ENCODE measurements around the gene ALDOB. TPM values are rescaled to one million over a fixed set of nuclear protein-coding genes. Genes with fewer than 3 reads are reported as not detected.
A peak's percentile ranks its signal among the peaks of the same experiment; 100 is the strongest.

The ALDOB gene
- total RNA-seq (2016; rRNA removed; fragmentation: Illumina TruSeq; extraction: Trizol) (0.97 and 1.1 TPM in 2 replicates), polyA plus RNA-seq (2011; rRNA removed) (0.29 and 0.84 TPM in 2 replicates), polyA minus RNA-seq (2011; rRNA and poly(A)+ RNA removed; ENCODE audit: low replicate concordance) (0.78 TPM in 1 of 2 replicates, not detected in the other), Bru-seq, nascent RNA (percentile 21 among the genes with signal in this experiment), BruChase-seq, experiment 1, labeled RNA remaining after a 6-hour chase (percentile 10 among the genes with signal in this experiment), BruChase-seq, experiment 2, labeled RNA remaining after a 2-hour chase (percentile 6 among the genes with signal in this experiment)
- 0.26 and 0.91 TPM in 2 replicates for total RNA-seq (2016; cell fraction: cytosol; rRNA removed; fragmentation: Illumina TruSeq; extraction: Trizol; ENCODE audit: low read depth)
- total RNA-seq (2016; cell fraction: insoluble cytoplasmic fraction; rRNA removed; fragmentation: Illumina TruSeq; extraction: Trizol): 0.48 and 0.97 TPM in 2 replicates
- 0.86 and 0.90 TPM in 2 replicates for total RNA-seq (2016; cell fraction: membrane; rRNA removed; fragmentation: Illumina TruSeq; extraction: Trizol)
- 0.34 and 0.56 TPM in 2 replicates for total RNA-seq (2016; cell fraction: nucleus; rRNA removed; fragmentation: Illumina TruSeq; extraction: Trizol)
- 0.74 and 0.91 TPM in 2 replicates for polyA plus RNA-seq (2011; cell fraction: cytosol; rRNA removed)
- 0.39 and 0.48 TPM in 2 replicates for polyA plus RNA-seq (2011; cell fraction: nucleus; rRNA removed)
- 2.4 TPM in 2 replicates for polyA plus RNA-seq (2012)
- polyA plus RNA-seq (2016; cell fraction: cytosol; fragmentation: Illumina TruSeq; extraction: Trizol; ENCODE audit: low read depth): 0.50 and 0.58 TPM in 2 replicates
- 0.89 and 1.8 TPM in 2 replicates for polyA plus RNA-seq (2016; cell fraction: insoluble cytoplasmic fraction; fragmentation: Illumina TruSeq; extraction: Trizol; ENCODE audit: low read depth)
- 0.68 and 0.76 TPM in 2 replicates for polyA plus RNA-seq (2016; cell fraction: membrane; fragmentation: Illumina TruSeq; extraction: Trizol; ENCODE audit: low read depth)
- polyA plus RNA-seq (2016; cell fraction: nucleus; fragmentation: Illumina TruSeq; extraction: Trizol; ENCODE audit: insufficient read depth, low read depth): 0.57 and 0.68 TPM in 2 replicates
- polyA minus RNA-seq (2011; cell fraction: cytosol; rRNA and poly(A)+ RNA removed): 0.53 and 0.59 TPM in 2 replicates
- polyA minus RNA-seq (2011; cell fraction: nucleus; rRNA and poly(A)+ RNA removed): 0.26 TPM in 1 of 2 replicates, not detected in the other
- long read RNA-seq, experiment 1: 0 reads
- long read RNA-seq, experiment 2, partial matches to known transcripts: 0 of 1 reads
- long read RNA-seq, experiment 2, other reads (novel, unspliced or antisense): 0 of 1 reads

GRCh38 chr9:101435601-101436079 lies at the start of gene ALDOB:
Gene ALDOB (minus strand): TSS chr9:101435774. CDS start chr9:101430887, 4,887 bp downstream.
- no peak within 1 kb of the TSS for H3K4me3 ChIP-seq (replicated peaks in 1 of 3; ENCODE audit: insufficient read depth in 1 of 3, low read depth in 2 of 3, low read length in 3 of 3)
- BruUV-seq (replicated peaks): no TSS peak
- peaks cover 98% of the 10 kb centered on the region for H3K4me1 ChIP-seq (ENCODE audit: insufficient read depth, low read length)
- no peaks in the 10 kb centered on the region for H3K79me2 ChIP-seq (ENCODE audit: insufficient read depth, low read length)
- H4K20me1 ChIP-seq (ENCODE audit: insufficient read depth, low read length): no peaks in the 10 kb centered on the region
- no peak within 1 kb of the TSS for H3K9ac ChIP-seq (ENCODE audit: insufficient read depth, low read depth, low read length)
- in situ Hi-C loops (cut with HindIII; ENCODE audit: extremely low pct_ligation_motif_present, low pct_unique_long_range_greater_than_20kb) (no loop called here), intact Hi-C loops (cut with micrococcal nuclease; ENCODE audit: unreplicated experiment) (no loop called here)
- TF ChIP-seq SMAD3 (CRISPR knock-in tag; IDR thresholded peaks at IDR 0.05): no peak
- peak; percentile 83 for TF ChIP-seq ZNF652 (CRISPR knock-in tag; IDR thresholded peaks at IDR 0.05; ENCODE audit: borderline replicate concordance, low read depth)
- no peak for TF ChIP-seq ZNF276 (CRISPR knock-in tag; IDR thresholded peaks at IDR 0.05; ENCODE audit: low read depth)
- TF ChIP-seq ZNF629 (CRISPR knock-in tag; conservative IDR thresholded peaks at IDR 0.05): peak; percentile 51; the same call in 1 of the 2 replicates
- no peak for TF ChIP-seq ZNF17 (CRISPR knock-in tag; IDR thresholded peaks at IDR 0.05)
- H3K36me3 ChIP-seq (replicated peaks in 1 of 2; ENCODE audit: control insufficient read depth in 1 of 2, insufficient read depth in 2 of 2, low read length in 2 of 2): no peaks in the 10 kb centered on the region
- ATAC-seq (no peak), FAIRE-seq (no peak), DNase-seq (ENCODE audit: low spot score) (no peak)
- 91% methylated on average over 2 of the region's 2 CpGs for WGBS (ENCODE audit: low lambda C conversion rate)
- peak within 1 kb of the TSS; percentile 71 for H3K27ac ChIP-seq (ENCODE audit: extremely low read length, insufficient read depth, low read length)
- no peaks in the 10 kb centered on the region for H3K27me3 ChIP-seq (ENCODE audit: control insufficient read depth in 1 of 2, insufficient read depth in 2 of 2, low read length in 2 of 2)
- POLR2A ChIA-PET: interaction anchor here (1.2 kb wide), 1 partner anchor 37 kb away, joined by 4 read pairs; the partner anchor contains the start of genes MRPL50 and ZNF189
- H3K4me2 ChIP-seq (ENCODE audit: low read depth, low read length): no peak within 1 kb of the TSS
- CTCF ChIA-PET (ENCODE audit: low intra/inter-chr PET ratio, low total read pairs): no interaction called here
- H3K9me3 ChIP-seq (ENCODE audit: low read length): no peaks in the 10 kb centered on the region
- no peak within 1 kb of the TSS for H2AFZ ChIP-seq (ENCODE audit: low read length)
